Common myeloid progenitor, CD34-positive (primary cell): ENCODE data around the gene C19orf12.

ENCODE experiments used
- CTCF ChIA-PET: fragments of 350-600 bp; sonication (Branson Sonifier 250); formaldehyde crosslinking; loops from one replicate; lab custom pipeline; 2021; ENCODE audit warnings: antibody characterized with exemption; lab: Charles Lee
- POLR2A ChIA-PET: fragments of 350-600 bp; sonication (Branson Sonifier 250); formaldehyde crosslinking; loops from one replicate; lab custom pipeline; 2021; ENCODE audit warnings: antibody characterized with exemption; lab: Charles Lee
- DNase-seq, 3 donors: peaks; one replicate each; pipeline versions ENCODE4 v3.0.0 to v3.0.0-alpha.2; 2013
- H3K27ac ChIP-seq, 2 experiments: 1 replicate in 1 of 2; 2 replicates in 1 of 2; pipeline ENCODE4 v1.7.0; 2013; ENCODE audit warnings: inconsistent platforms in 2 of 2, low read length in 2 of 2, mild to moderate bottlenecking in 2 of 2, low read depth in 1 of 2, moderate library complexity in 1 of 2; ENCODE audit not compliant: severe bottlenecking in 2 of 2, insufficient read depth in 1 of 2, poor library complexity in 1 of 2
- H3K27me3 ChIP-seq, 5 experiments: replicated peaks in 2 of 5; 1 replicate in 3 of 5; 2 replicates in 2 of 5; pipeline versions ENCODE4 v1.6.1 to v1.7.0; 2013; ENCODE audit warnings: low read length in 4 of 5, mild to moderate bottlenecking in 2 of 5, moderate library complexity in 2 of 5, inconsistent platforms in 1 of 5; ENCODE audit not compliant: insufficient read depth in 5 of 5, control insufficient read depth in 4 of 5
- H3K36me3 ChIP-seq, 4 experiments: 1 replicate in 2 of 4; 2 replicates in 2 of 4; pipeline versions ENCODE4 v1.6.1 to v1.7.0; 2013; ENCODE audit warnings: low read length in 3 of 4, control low read depth in 1 of 4, mild to moderate bottlenecking in 1 of 4; ENCODE audit not compliant: control insufficient read depth in 4 of 4, insufficient read depth in 4 of 4
- H3K4me1 ChIP-seq, 4 experiments: 1 replicate in 3 of 4; 2 replicates in 1 of 4; pipeline versions ENCODE4 v1.6.1 to v1.7.1; 2013; ENCODE audit warnings: low read length in 3 of 4, mild to moderate bottlenecking in 3 of 4, control low read depth in 1 of 4, inconsistent platforms in 1 of 4, moderate library complexity in 1 of 4; ENCODE audit not compliant: control insufficient read depth in 4 of 4, insufficient read depth in 4 of 4; ENCODE audit errors: control extremely low read depth in 1 of 4
- H3K4me3 ChIP-seq, 7 experiments: 1 replicate in 4 of 7; 2 replicates in 3 of 7; pipeline versions ENCODE4 v1.5.1 to v1.7.0; 2013; ENCODE audit warnings: mild to moderate bottlenecking in 7 of 7, low read length in 6 of 7, moderate library complexity in 6 of 7, inconsistent platforms in 2 of 7, low read depth in 2 of 7, control low read depth in 1 of 7; ENCODE audit not compliant: insufficient read depth in 4 of 7, control insufficient read depth in 1 of 7; ENCODE audit errors: extremely low read depth in 1 of 7
- H3K9me3 ChIP-seq, 5 experiments: 1 replicate in 4 of 5; 2 replicates in 1 of 5; pipeline versions ENCODE4 v1.6.1 to v1.7.1; 2013; ENCODE audit warnings: low read length in 4 of 5, mild to moderate bottlenecking in 2 of 5, inconsistent platforms in 1 of 5, low read depth in 1 of 5, moderate library complexity in 1 of 5; ENCODE audit not compliant: control insufficient read depth in 4 of 5, insufficient read depth in 2 of 5; ENCODE audit errors: control extremely low read depth in 1 of 5
- WGBS: methylation state at CpG from one replicate; pipeline ENCODE4 v1.1.5; 2013; ENCODE audit not compliant: insufficient coverage; 5-methylcytosine and 5-hydroxymethylcytosine counted together

Gene C19orf12

DNA sequence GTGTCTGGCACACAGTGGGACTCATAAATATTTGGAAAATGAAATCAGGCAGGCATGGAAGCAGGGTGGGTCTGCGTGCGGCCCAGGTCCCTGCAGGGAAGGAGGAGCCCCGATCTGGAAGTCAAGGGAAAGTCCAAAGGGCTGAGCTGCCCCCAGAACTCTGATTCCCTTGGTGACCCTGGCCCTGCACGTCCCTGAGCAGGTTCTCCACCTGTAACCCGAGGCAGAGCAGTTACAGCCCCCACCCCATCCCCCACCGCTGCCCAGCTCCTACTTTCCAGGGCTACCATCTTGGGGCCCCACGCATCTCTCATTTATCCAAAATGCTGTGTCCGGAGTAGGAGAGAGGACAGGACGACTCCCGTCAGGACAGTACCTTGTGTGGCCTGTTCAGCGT lies 47.7 kb downstream of the C19orf12 start:
- Histone ChIP-seq H3K36me3 (no peaks in the 10 kb centered on the region), H3K27ac (no peak overlapping the region), H3K4me3 (no peak overlapping the region), H3K4me1 (peaks cover 6 to 61% (median 50%) of the 10 kb centered on the region in 4 experiments), H3K9me3 (no peaks in the 10 kb centered on the region), H3K27me3 (no peaks in the 10 kb centered on the region)
- no peak for DNase-seq
- 98% methylated on average over 8 of the region's 11 CpGs for WGBS
- ChIA-PET CTCF (interaction anchor here (1.3 to 10.6 kb wide), 7 partner anchors 12 to 60 kb away, joined by 3 to 93 read pairs (median 9); partner anchors contain the start of gene POP4), POLR2A (interaction anchor here (0.6 kb wide), 1 partner anchor 229 kb away, joined by 3 read pairs; no protein-coding TSS in a partner anchor)

DNA sequence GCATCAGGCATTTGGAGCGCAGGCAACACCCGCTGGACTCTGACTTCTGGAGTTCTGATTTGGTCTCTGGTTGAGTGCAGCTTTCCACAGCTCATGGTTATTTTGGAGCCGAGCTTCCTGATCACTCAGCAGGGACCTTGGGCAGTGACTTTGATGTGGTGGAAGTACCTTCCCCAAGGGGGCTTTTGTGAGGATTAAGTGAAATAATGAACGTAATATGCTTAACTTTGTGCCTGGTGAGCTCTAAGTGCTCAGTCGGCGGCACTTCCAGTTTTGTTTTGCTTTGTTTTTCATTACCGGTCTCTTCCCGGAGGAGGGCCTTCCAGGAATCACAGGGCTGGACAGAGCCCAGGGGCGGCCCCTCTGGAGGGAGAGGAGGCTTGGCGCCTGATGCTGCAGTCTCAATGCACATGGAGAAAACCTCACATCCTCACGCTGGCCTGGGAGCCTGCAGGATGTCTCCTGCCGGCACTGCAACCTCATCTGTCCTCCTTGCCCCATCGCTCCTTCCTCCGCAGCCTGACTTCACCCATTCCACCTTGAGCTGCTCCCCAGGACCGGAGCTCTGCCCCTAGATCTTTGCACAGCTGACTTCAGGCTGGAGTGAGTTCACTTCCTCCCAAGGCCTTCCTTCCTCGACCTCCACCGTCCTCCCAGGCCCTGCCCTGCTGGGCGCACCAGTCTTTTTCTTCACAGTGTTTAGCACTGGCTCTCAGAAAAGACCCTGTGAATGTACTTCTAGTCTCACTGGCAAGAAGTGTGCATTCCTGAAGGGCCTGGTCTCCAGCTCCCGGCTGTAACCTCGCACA lies 48.3 kb downstream of the C19orf12 start:
- no peak overlapping the region for H3K27ac ChIP-seq
- H3K4me1 ChIP-seq: peaks cover 2 to 55% (median 45%) of the 10 kb centered on the region in 4 experiments
- ChIA-PET POLR2A (interaction anchor here (0.6 to 1.1 kb wide), 2 partner anchors 18 to 229 kb away, joined by 3 read pairs; no protein-coding TSS in a partner anchor), CTCF (interaction anchor here (0.7 to 10.6 kb wide), 7 partner anchors 12 to 64 kb away, joined by 3 to 93 read pairs (median 9); partner anchors contain the start of gene POP4)
- no peaks in the 10 kb centered on the region for H3K27me3 ChIP-seq
- no peaks in the 10 kb centered on the region for H3K36me3 ChIP-seq
- no peaks in the 10 kb centered on the region for H3K9me3 ChIP-seq
- WGBS: 71% methylated on average over 18 of the region's 20 CpGs
- no peak for DNase-seq
- H3K4me3 ChIP-seq: peak overlapping the region in 3 of 7 experiments; percentile 80 to 84 (median 80)

DNA sequence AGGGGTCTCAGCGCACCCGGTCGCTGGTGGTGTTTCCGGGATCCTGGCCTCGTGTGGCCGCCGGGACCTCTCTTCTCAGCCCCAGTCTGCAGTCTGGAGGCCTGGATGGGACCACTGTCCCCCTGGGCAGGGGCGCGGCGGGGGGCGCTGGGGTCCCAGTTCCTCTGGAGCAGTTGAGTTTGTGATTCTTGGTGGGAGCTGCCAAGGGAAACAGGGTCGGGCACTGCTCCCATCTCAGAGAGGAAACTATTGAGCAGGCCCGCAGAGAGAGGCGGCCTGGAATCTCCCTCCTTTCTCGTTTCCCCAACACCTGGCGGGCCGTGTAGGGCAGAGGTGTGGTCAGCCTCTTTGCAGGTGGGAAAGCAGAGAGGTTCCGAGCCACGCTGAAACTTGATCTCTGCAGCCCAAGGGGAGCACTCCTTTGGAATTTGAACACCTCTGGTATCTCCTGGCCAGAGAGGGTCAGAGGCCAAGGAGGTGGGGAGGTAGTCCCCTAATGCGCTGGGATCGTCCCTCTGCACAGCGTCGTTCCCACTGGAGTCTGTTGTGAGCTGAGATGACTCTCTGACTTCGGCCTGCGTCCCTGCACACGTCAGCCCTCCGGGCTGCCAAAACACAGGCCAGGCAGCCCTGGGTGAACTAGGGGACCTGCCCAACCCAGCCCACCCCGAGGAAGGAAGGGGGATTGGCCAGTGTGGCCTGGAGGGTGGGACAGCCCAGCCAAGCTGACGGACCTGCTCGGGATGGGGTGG lies 49.1 kb downstream of the C19orf12 start:
- DNase-seq: peak in 1 of 3 donors; percentile 11

GRCh38 chr19:29665215-29665825 lies 49.7 kb downstream of the C19orf12 start, which contains the start of gene PLEKHF1:
PLEKHF1 (plus strand) TSS chr19:29665461; CDS start chr19:29673840, 8,379 bp downstream.
- Histone ChIP-seq H3K27me3 (no peaks in the 10 kb centered on the region), H3K36me3 (no peaks in the 10 kb centered on the region), H3K4me3 (peak within 1 kb of the TSS; percentile 56 to 87 (median 80)), H3K27ac (no peak within 1 kb of the TSS), H3K4me1 (peaks cover 0 to 47% (median 37%) of the 10 kb centered on the region in 4 experiments), H3K9me3 (no peaks in the 10 kb centered on the region)
- 0% methylated on average over 68 of the region's 75 CpGs for WGBS
- ChIA-PET CTCF (interaction anchor here (0.7 to 10.6 kb wide), 11 partner anchors 14 to 65 kb away, joined by 3 to 93 read pairs (median 4); partner anchors contain the start of genes C19orf12 and POP4), POLR2A (no interaction called here)
- peak; percentile 68 to 82 (median 77) for DNase-seq

More for the DNA sequence above, 49.1 kb downstream of the C19orf12 start:
- Histone ChIP-seq H3K36me3 (no peaks in the 10 kb centered on the region), H3K27ac (no peak overlapping the region), H3K4me1 (peaks cover 0 to 48% (median 38%) of the 10 kb centered on the region in 4 experiments), H3K9me3 (no peaks in the 10 kb centered on the region), H3K27me3 (no peaks in the 10 kb centered on the region), H3K4me3 (peak overlapping the region; percentile 56 to 87 (median 80))
- POLR2A ChIA-PET: interaction anchor here (1.1 kb wide), 1 partner anchor 19 kb away, joined by 3 read pairs; no protein-coding TSS in a partner anchor
- CTCF ChIA-PET: interaction anchor here (0.7 to 10.6 kb wide), 11 partner anchors 13 to 64 kb away, joined by 3 to 93 read pairs (median 4); partner anchors contain the start of genes C19orf12 and POP4
- WGBS: 27% methylated on average over 22 of the region's 30 CpGs

- no peaks in the 10 kb centered on the region for H3K9me3 ChIP-seq
- H3K36me3 ChIP-seq: no peaks in the 10 kb centered on the region
- peak overlapping the region; percentile 56 to 87 (median 80) for H3K4me3 ChIP-seq
- H3K27me3 ChIP-seq: no peaks in the 10 kb centered on the region
- DNase-seq: peak in 2 of 3 donors; percentile 68 to 79
- CTCF ChIA-PET: interaction anchor here (0.7 to 10.6 kb wide), 10 partner anchors 14 to 64 kb away, joined by 3 to 93 read pairs (median 4); partner anchors contain the start of genes C19orf12 and POP4
- peaks cover 0 to 47% (median 37%) of the 10 kb centered on the region in 4 experiments for H3K4me1 ChIP-seq
- no peak overlapping the region for H3K27ac ChIP-seq
- WGBS: 62% methylated on average over 7 of the region's 22 CpGs
- POLR2A ChIA-PET: no interaction called here
These were observed 50.3 kb downstream of the C19orf12 start for GRCh38 chr19:29664753-29665214.
